WTC11 (cell line): ENCODE measurements around the gene ZBTB32. TPM values are rescaled to one million over a fixed set of nuclear protein-coding genes. Genes with fewer than 3 reads are reported as not detected.

Source experiments
- ATAC-seq: fragments of 200-7000 bp; cut with Tn5 transposase; 2 replicates; pipeline ENCODE4 v1.10.0; 2021; ENCODE audit warnings: mild to moderate bottlenecking, moderate library complexity
- CTCF ChIA-PET: fragments of 300-600 bp; sonication (Branson Sonifier 250); formaldehyde crosslinking; loops from one replicate; lab custom pipeline; 2021; ENCODE audit warnings: antibody characterized with exemption; lab: Charles Lee
- POLR2A ChIA-PET: fragments of 350-600 bp; sonication (Branson Sonifier 250); formaldehyde crosslinking; loops from one replicate; lab custom pipeline; 2021; ENCODE audit warnings: antibody characterized with exemption; lab: Charles Lee
- DNase-seq: peaks from one replicate; pipeline ENCODE4 v3.0.0; 2021; ENCODE audit warnings: low spot score
- H3K27ac Mint-ChIP-seq: 2 replicates; pipeline ENCODE4 v1.8.0; 2021; ENCODE audit warnings: mixed read lengths
- H3K27me3 Mint-ChIP-seq: 2 replicates; pipeline ENCODE4 v1.8.0; 2021; ENCODE audit warnings: low read depth, mild to moderate bottlenecking, moderate library complexity, mixed read lengths
- H3K36me3 Mint-ChIP-seq: 2 replicates; pipeline ENCODE4 v1.8.0; 2021; ENCODE audit warnings: mixed read lengths
- H3K4me1 Mint-ChIP-seq: 2 replicates; pipeline ENCODE4 v1.8.0; 2022; ENCODE audit warnings: mixed read lengths
- H3K4me3 Mint-ChIP-seq: 2 replicates; pipeline ENCODE4 v1.8.0; 2021; ENCODE audit warnings: mild to moderate bottlenecking, moderate library complexity, mixed read lengths
- H3K9me3 Mint-ChIP-seq: 2 replicates; pipeline ENCODE4 v1.8.0; 2021; ENCODE audit warnings: mixed read lengths
- E2F5 ChIP-seq: sonication (generic); formaldehyde crosslinking; IDR thresholded peaks from 2 replicates; pipeline ENCODE4 v1.8.1; 2022; ENCODE audit warnings: mild to moderate bottlenecking, moderate library complexity, missing genetic modification reagents
- FOXJ3 ChIP-seq: sonication (generic); formaldehyde crosslinking; IDR thresholded peaks from 2 replicates; pipeline ENCODE4 v1.9.0; 2021; ENCODE audit warnings: missing genetic modification reagents, mild to moderate bottlenecking, borderline replicate concordance
- GTF2I ChIP-seq: fragments of 250-450 bp; sonication (Bioruptor Pico); conservative IDR thresholded peaks from 2 replicates; pipeline ENCODE4 v1.4.0; 2021; ENCODE audit warnings: mild to moderate bottlenecking
- HMGXB4 ChIP-seq: sonication (generic); formaldehyde crosslinking; IDR thresholded peaks from 2 replicates; pipeline ENCODE4 v1.8.1; 2023; ENCODE audit warnings: mild to moderate bottlenecking, moderate library complexity, missing genetic modification reagents
- KAT7 ChIP-seq: sonication (generic); formaldehyde crosslinking; IDR thresholded peaks from 2 replicates; pipeline ENCODE4 v1.8.1; 2023; ENCODE audit warnings: missing genetic modification reagents, mild to moderate bottlenecking, borderline replicate concordance
- NFE2L1 ChIP-seq: sonication (generic); formaldehyde crosslinking; IDR thresholded peaks from 2 replicates; pipeline ENCODE4 v1.8.1; 2023; ENCODE audit warnings: missing genetic modification reagents
- PRRX2 ChIP-seq: fragments of 250-450 bp; sonication (Bioruptor Pico); IDR thresholded peaks from 2 replicates; pipeline ENCODE4 v1.8.0; 2021; ENCODE audit warnings: mild to moderate bottlenecking
- RELA ChIP-seq: sonication (generic); formaldehyde crosslinking; IDR thresholded peaks from 2 replicates; pipeline ENCODE4 v1.8.1; 2022; ENCODE audit warnings: missing genetic modification reagents, mild to moderate bottlenecking, borderline replicate concordance
- SMAD4 ChIP-seq: sonication (generic); formaldehyde crosslinking; IDR thresholded peaks from 2 replicates; pipeline ENCODE4 v1.8.0; 2022; ENCODE audit warnings: mild to moderate bottlenecking, missing genetic modification reagents
- TEAD4 ChIP-seq: sonication (generic); formaldehyde crosslinking; IDR thresholded peaks from 2 replicates; pipeline ENCODE4 v1.8.0; 2022; ENCODE audit warnings: mild to moderate bottlenecking, missing genetic modification reagents
- USF2 ChIP-seq: sonication (generic); formaldehyde crosslinking; IDR thresholded peaks from 2 replicates; pipeline ENCODE4 v1.8.1; 2023; ENCODE audit warnings: mild to moderate bottlenecking, missing genetic modification reagents, moderate library complexity
- ZBTB21 ChIP-seq: sonication (generic); formaldehyde crosslinking; IDR thresholded peaks from 2 replicates; pipeline ENCODE4 v1.8.1; 2023; ENCODE audit warnings: mild to moderate bottlenecking, missing genetic modification reagents, borderline replicate concordance
- ZBTB43 ChIP-seq: sonication (generic); formaldehyde crosslinking; IDR thresholded peaks from 2 replicates; pipeline ENCODE4 v1.8.1; 2023; ENCODE audit warnings: mild to moderate bottlenecking, missing genetic modification reagents
- ZMAT4 ChIP-seq: fragments of 250-450 bp; sonication (Bioruptor Pico); IDR thresholded peaks from 2 replicates; pipeline ENCODE4 v1.9.0; 2021; ENCODE audit warnings: mild to moderate bottlenecking
- ZNF396 ChIP-seq: fragments of 250-450 bp; sonication (Bioruptor Pico); IDR thresholded peaks from 2 replicates; pipeline ENCODE4 v1.8.0; 2021; ENCODE audit warnings: mild to moderate bottlenecking, moderate library complexity, borderline replicate concordance
- ZSCAN18 ChIP-seq: fragments of 250-450 bp; sonication (Bioruptor Pico); IDR thresholded peaks from 2 replicates; pipeline ENCODE4 v2.1.2; 2022; ENCODE audit warnings: mild to moderate bottlenecking, moderate library complexity
- total RNA-seq: library from RNA; stranded (reverse); gene quantifications from 3 replicates; pipeline ENCODE4 v1.2.3, GENCODE V29; 2021

Gene ZBTB32
- total RNA-seq, 1 experiment from 2014 or later = 0.11 TPM

- ChIA-PET CTCF (interaction anchor here (0.6 to 2.0 kb wide), 12 partner anchors 13 to 265 kb away, joined by 3 to 41 read pairs (median 5); partner anchors contain the start of genes HSPB6, PROSER3 and SYNE4), POLR2A (interaction anchor here (0.7 to 1.5 kb wide), 3 partner anchors 24 to 685 kb away, joined by 3 to 5 read pairs (median 4); no protein-coding TSS in a partner anchor)
- H3K36me3 Mint-ChIP-seq = peaks cover 7% of the 10 kb centered on the region; the same call in 1 of the 2 replicates
Observed at GRCh38 chr19:35743640-35744429, 39.5 kb downstream of the ZBTB32 start.

More at GRCh38 chr19:35743640-35744429, 39.5 kb downstream of the ZBTB32 start:
- no peak for ATAC-seq
- Mint-ChIP-seq H3K4me1 (peaks cover 24% of the 10 kb centered on the region), H3K9me3 (no peaks in the 10 kb centered on the region)
- TF ChIP-seq NFE2L1 (CRISPR knock-in tag) = no peak
- no peak for TF ChIP-seq KAT7
- no peak for TF ChIP-seq TEAD4 (CRISPR knock-in tag)
- TF ChIP-seq SMAD4 (CRISPR knock-in tag) = no peak
- no peak for TF ChIP-seq PRRX2 (CRISPR knock-in tag)
- TF ChIP-seq ZNF396 (CRISPR knock-in tag) = no peak
- TF ChIP-seq E2F5 (CRISPR knock-in tag) = no peak
- TF ChIP-seq ZBTB21 (CRISPR knock-in tag) = no peak
- TF ChIP-seq RELA (CRISPR knock-in tag) = no peak
- TF ChIP-seq GTF2I = no peak
- no peak for TF ChIP-seq ZMAT4 (CRISPR knock-in tag)
- TF ChIP-seq FOXJ3 (CRISPR knock-in tag) = no peak
- TF ChIP-seq USF2 (CRISPR knock-in tag) = no peak
- TF ChIP-seq ZSCAN18 (CRISPR knock-in tag) = no peak
- TF ChIP-seq HMGXB4 (CRISPR knock-in tag) = no peak
- no peak for TF ChIP-seq ZBTB43 (CRISPR knock-in tag)
- TF ChIP-seq, all 79 proteins: peak for 0
- H3K27me3 Mint-ChIP-seq = no peaks in the 10 kb centered on the region
- DNase-seq = no peak
- peak overlapping the region; percentile 99 for H3K27ac Mint-ChIP-seq
- H3K4me3 Mint-ChIP-seq = peak overlapping the region; percentile 98
